Measurements from ENCODE around the gene PDZD4.
A peak's percentile ranks its signal among the peaks of the same experiment; 100 is the strongest.

The PDZD4 gene

GRCh38 chrX:153779891-153780677, 50.3 kb downstream of the PDZD4 start:
- peak overlapping the region; percentile 44 to 84 for H3K27ac ChIP-seq
- no peak for DNase-seq (ENCODE audit: low spot score)
- TF ChIP-seq, protein P1, sequence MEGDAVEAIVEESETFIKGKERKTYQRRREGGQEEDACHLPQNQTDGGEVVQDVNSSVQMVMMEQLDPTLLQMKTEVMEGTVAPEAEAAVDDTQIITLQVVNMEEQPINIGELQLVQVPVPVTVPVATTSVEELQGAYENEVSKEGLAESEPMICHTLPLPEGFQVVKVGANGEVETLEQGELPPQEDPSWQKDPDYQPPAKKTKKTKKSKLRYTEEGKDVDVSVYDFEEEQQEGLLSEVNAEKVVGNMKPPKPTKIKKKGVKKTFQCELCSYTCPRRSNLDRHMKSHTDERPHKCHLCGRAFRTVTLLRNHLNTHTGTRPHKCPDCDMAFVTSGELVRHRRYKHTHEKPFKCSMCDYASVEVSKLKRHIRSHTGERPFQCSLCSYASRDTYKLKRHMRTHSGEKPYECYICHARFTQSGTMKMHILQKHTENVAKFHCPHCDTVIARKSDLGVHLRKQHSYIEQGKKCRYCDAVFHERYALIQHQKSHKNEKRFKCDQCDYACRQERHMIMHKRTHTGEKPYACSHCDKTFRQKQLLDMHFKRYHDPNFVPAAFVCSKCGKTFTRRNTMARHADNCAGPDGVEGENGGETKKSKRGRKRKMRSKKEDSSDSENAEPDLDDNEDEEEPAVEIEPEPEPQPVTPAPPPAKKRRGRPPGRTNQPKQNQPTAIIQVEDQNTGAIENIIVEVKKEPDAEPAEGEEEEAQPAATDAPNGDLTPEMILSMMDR (IDR thresholded peaks at IDR 0.05), result no peak
- H3K4me3 ChIP-seq, result peak overlapping the region; percentile 49

GRCh38 chrX:153778684-153779101, 51.7 kb downstream of the PDZD4 start:
- Histone ChIP-seq H3K27ac (no peak overlapping the region), H3K4me3 (no peak overlapping the region)
- TF ChIP-seq, protein P1 (IDR thresholded peaks at IDR 0.05), result no peak
- no peak for DNase-seq (ENCODE audit: low spot score)

- TF ChIP-seq, protein P1 (IDR thresholded peaks at IDR 0.05), result no peak
- H3K27ac ChIP-seq, result no peak overlapping the region
- no peak for DNase-seq (ENCODE audit: low spot score)
- no peak overlapping the region for H3K4me3 ChIP-seq
Observed at GRCh38 chrX:153778181-153778580, 52.2 kb downstream of the PDZD4 start.

GRCh38 chrX:153777261-153778090, 52.9 kb downstream of the PDZD4 start:
- no peak for DNase-seq (ENCODE audit: low spot score)
- Histone ChIP-seq H3K27ac (no peak overlapping the region), H3K4me3 (no peak overlapping the region)
- TF ChIP-seq, protein P1 (IDR thresholded peaks at IDR 0.05), result no peak

DNA sequence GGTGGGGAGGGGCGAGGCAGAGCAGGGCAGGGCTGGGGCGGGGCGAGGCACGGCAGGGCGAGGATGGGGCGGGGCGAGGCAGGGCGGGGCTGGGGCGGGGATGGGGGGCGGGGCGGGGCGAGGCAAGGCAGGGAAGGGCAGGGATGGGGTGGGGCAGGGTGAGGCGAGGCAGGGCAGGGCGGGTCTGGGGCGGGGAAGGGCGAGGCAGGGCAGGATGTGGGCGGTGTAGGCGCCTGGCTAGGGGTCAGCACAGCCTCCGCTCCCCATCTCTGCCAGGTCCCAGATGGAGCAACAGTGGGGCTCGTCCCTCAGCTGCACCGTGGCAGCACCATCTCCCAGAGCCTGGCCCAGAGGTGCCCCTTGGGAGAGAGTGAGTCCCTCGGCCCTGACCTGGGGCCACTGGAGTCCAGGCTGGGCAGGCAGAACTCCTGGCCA, 53.7 kb downstream of the PDZD4 start:
- Histone ChIP-seq H3K4me3 (no peak overlapping the region), H3K27ac (no peak overlapping the region)
- DNase-seq (ENCODE audit: low spot score), result no peak
- TF ChIP-seq, protein P1 (IDR thresholded peaks at IDR 0.05), result no peak

DNA sequence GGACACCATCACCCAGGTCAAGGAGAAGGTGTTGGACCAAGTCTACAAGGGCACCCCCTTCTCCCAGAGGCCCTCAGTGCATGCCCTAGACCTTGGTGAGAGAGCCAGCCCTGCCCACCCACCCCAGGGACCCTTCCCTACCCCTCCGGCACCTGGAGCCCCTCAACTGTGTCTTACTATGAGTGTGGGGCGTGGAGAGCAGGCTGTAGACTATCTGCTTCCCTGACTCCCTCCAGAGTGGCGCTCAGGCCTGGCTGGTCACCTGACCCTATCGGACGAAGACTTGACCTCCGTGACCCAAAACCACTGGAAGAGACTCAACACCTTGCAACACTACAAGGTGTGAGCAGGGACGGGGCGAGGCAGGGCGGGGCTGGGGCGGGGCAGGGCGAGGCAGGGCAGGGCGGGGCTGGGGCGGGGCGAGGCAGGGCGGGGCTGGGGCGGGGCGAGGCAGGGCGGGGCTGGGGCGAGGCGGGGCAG, 54.2 kb downstream of the PDZD4 start:
- Histone ChIP-seq H3K27ac (no peak overlapping the region), H3K4me3 (no peak overlapping the region)
- DNase-seq (ENCODE audit: low spot score), result no peak
- TF ChIP-seq, protein P1 (IDR thresholded peaks at IDR 0.05), result no peak

Data from coronary artery (tissue), 2 donors.